Measurements from ENCODE around the gene POLD1.
"Not testable (repeated sequence)": the region's sequence is repeated elsewhere in the genome, so short reads cannot be mapped to it uniquely, and the experiment has no call there.

Gene POLD1

GRCh38 chr19:50365434-50366306 is 18.5 kb upstream of the POLD1 start, which contains the start of gene NAPSA:
Gene NAPSA (minus strand): TSS chr19:50365639. CDS start chr19:50365621, 18 bp downstream.
- DNase-seq (ENCODE audit: low read depth in 2 of 2), result no peak

DNA sequence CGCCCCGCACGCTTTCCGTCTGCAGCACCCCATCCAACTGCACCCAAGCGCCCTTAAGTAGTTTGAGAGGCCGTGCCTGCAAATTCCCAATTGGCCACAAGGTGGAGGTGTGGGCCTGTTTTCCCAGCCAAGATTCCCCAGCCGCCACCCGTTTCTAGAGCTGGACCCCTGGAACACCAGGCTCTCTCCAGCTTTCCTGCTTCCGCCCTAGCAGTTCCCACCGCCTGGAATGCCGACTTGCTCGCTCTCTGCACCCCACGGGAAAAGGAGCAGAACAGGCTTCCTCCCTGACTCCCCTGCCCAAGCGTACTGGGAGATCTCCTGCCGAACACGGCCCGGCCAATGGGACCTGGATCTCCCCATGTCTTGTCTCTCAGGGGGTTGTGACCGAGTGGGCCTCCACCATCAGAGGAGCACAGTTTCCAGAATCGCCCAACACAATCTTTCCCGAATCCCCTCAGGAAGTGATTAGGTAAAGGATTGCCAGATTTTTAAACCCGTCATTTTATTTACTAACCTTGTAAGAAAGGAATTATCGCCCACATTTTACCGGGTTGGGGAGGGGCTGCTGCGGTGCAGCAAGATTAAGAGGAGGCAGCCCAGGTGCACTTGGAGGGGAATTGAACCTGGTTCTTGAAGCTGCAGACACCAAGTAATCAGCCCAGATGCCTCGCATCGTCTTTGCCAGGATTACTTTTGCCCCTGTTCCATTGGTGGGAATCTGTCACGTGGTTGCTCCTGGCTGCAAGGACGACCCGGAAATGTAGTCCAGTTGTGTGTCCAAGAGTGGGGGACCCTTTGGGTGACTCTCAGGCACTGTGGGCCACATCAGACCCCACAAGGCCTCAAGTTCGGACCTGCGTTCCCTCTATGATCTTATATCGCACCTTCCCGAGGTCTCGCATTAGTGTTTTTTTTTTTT is 15.2 kb upstream of the POLD1 start:
- DNase-seq (ENCODE audit: low read depth in 2 of 2), result peak; percentile 58 to 63

GRCh38 chr19:50371914-50372475 is 12.2 kb upstream of the POLD1 start:
- no peak for DNase-seq (ENCODE audit: low read depth in 2 of 2)

DNA sequence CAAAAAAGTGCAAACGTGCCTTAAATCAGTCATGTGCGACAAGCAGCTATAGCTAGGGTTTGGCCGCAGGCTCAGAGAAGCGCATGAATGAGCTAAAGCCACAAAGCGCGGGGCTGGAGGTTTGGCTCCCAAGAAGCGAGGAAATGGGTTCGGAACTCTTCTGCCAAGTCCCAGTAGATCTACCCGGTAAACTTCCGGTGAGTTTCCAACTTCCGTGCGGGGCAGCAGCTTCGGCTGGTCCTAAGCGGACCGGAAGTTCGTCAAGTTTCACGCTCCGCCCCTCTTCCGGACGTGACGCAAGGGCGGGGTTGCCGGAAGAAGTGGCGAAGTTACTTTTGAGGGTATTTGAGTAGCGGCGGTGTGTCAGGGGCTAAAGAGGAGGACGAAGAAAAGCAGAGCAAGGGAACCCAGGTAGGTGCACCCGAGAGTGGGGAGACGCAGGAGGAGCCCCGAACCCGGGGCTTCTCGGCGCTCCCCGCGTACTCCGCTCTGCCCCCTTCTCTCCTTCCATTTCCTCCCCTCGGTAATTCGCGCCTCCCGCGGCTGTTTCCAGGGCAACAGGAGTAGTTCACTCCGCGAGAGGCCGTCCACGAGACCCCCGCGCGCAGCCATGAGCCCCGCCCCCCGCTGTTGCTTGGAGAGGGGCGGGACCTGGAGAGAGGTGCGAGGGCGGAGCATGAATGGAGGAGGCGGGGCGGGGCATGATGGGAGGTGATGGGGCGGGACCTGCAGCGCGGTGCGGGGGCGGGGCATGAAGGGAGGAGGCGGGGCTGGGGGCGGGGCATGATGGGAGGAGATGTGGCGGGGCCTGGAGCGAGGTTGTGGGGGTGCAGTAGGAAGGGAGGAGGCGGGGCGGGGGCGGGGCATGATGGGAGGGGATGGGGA is 7.7 kb upstream of the POLD1 start, which contains the start of gene NR1H2:
TSS of gene NR1H2 (plus strand) at position 292 of the 885 bp plus-strand sequence. CDS start 1,149 bp downstream, outside the sequence.
- DNase-seq (ENCODE audit: low read depth in 2 of 2), result peak; percentile 85 to 91

DNA sequence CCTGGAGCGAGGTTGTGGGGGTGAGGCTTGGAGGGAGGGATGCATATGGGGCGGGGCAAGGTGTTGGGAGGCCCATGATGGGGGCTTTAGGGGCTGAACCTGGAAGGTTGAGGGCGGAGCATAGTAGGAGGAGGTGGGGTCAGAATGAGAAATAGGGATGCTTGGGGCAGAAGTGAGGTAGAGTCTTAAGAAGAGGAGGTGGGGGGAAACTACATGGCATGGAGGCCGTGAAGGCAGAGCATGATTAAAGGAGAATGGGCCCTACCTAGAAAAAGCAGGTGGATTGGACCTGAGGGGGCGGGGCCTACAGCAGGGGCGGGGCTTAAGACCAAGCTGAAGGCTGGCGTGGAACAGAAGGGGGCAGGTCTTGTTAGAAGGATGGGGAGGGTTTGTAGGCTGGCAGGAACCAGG is 7.1 kb upstream of the POLD1 start:
- no peak for DNase-seq (ENCODE audit: low read depth in 2 of 2)

- no peak for DNase-seq (ENCODE audit: low read depth in 2 of 2)
Observed at GRCh38 chr19:50377517-50377916, 6.6 kb upstream of the POLD1 start.

GRCh38 chr19:50378169-50378862 is 5.8 kb upstream of the POLD1 start:
- DNase-seq (ENCODE audit: low read depth in 2 of 2), result no peak

- DNase-seq (ENCODE audit: low read depth in 2 of 2), result no peak
Observed at GRCh38 chr19:50378863-50379236, 5.3 kb upstream of the POLD1 start.

- no peak for DNase-seq (ENCODE audit: low read depth in 2 of 2)
Observed at GRCh38 chr19:50379602-50380001, 4.5 kb upstream of the POLD1 start.

DNA sequence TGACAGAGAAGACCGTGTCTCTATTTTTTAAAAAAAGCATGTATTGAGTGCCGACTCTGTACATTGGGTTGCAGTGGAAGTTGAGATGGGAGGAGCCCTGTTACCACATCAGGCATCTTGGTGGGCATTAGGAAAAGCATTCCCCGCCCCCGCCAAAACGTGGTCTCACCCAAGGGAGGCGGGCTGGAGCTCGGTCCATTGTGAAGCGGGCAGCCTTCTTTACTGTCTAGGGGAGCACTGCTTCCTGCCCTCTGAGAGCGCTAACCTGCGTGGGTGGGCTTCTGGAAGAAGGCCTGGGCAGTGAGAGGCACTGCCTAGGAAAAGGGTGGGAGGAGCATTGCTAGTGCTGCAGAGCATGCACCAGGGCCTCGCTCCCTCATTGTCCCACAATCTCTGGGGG is 4.0 kb upstream of the POLD1 start:
- DNase-seq (ENCODE audit: low read depth in 2 of 2), result no peak

DNA sequence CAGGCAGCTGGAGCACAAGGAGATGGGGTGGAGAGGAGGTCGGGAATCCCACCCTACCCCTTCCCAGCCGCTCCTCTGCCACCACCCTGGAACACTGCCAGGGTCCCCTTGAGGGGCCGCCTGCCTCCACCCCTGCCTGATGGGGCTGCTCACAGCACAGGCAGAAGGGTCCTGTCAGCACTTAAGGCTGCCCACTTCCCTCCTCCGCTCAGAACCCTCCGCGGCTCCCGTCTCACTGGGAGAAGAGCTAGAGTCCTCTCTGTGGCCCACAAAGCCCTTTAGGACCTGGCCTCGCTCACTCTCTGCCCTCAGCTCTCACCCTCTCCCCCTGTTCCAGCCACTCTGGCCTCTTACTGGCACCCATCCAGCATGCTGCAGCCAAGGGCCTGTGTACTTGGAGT is 3.4 kb upstream of the POLD1 start:
- no peak for DNase-seq (ENCODE audit: low read depth in 2 of 2)

DNA sequence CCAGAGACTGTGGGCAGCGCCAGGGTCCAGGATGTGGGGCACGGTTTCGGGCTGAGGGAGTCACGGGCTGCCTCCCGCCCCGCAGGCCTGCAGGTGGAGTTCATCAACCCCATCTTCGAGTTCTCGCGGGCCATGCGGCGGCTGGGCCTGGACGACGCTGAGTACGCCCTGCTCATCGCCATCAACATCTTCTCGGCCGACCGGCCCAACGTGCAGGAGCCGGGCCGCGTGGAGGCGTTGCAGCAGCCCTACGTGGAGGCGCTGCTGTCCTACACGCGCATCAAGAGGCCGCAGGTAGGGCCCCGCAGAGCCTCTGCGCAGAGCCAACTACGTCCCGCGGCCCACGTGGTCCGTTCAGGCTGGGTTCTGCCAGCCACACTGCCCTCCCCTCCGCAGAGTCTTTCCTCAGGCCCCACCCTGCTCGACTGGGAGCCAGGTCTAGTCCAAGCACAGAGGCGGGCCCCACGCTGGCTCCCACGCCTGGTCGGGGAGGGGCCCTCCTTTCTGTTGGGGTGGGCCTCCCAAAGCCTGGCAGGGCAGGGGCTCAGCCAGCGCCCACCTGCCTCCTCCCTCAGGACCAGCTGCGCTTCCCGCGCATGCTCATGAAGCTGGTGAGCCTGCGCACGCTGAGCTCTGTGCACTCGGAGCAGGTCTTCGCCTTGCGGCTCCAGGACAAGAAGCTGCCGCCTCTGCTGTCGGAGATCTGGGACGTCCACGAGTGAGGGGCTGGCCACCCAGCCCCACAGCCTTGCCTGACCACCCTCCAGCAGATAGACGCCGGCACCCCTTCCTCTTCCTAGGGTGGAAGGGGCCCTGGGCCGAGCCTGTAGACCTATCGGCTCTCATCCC is 2.0 kb upstream of the POLD1 start:
- no peak for DNase-seq (ENCODE audit: low read depth in 2 of 2)

GRCh38 chr19:50383001-50383851 is 921 bp upstream of the POLD1 start:
- no peak for DNase-seq (ENCODE audit: low read depth in 2 of 2)

- no peak for DNase-seq (ENCODE audit: low read depth in 2 of 2)
Observed at GRCh38 chr19:50384685-50385535, 763 bp downstream of the POLD1 start.

GRCh38 chr19:50387176-50387867 is 3.2 kb downstream of the POLD1 start:
- no peak for DNase-seq (ENCODE audit: low read depth in 2 of 2)

GRCh38 chr19:50387868-50388245 is 3.7 kb downstream of the POLD1 start:
- DNase-seq (ENCODE audit: low read depth in 2 of 2), result no peak

GRCh38 chr19:50390295-50390694 is 6.1 kb downstream of the POLD1 start:
- not testable (repeated sequence) for DNase-seq (ENCODE audit: low read depth in 2 of 2)
